HepG2 (cell line): ENCODE results near the gene MEIS1. TPM values are rescaled to one million over a fixed set of nuclear protein-coding genes. Genes with fewer than 3 reads are reported as not detected.

Experiments used
- ARID3A ChIP-seq: IDR thresholded peaks from 2 replicates; pipeline ENCODE4 v1.6.1; 2012; ENCODE audit warnings: low read depth, low read length, improper control_type of control experiment
- ARID4A ChIP-seq: sonication (generic); formaldehyde crosslinking; IDR thresholded peaks from 2 replicates; pipeline ENCODE4 v1.5.0; 2020; ENCODE audit warnings: mild to moderate bottlenecking, missing genetic modification reagents, borderline replicate concordance
- CC2D1A ChIP-seq: sonication (generic); formaldehyde crosslinking; IDR thresholded peaks from 2 replicates; pipeline ENCODE4 v1.8.1; 2023; ENCODE audit warnings: mild to moderate bottlenecking, missing genetic modification reagents
- DRAP1 ChIP-seq: IDR thresholded peaks from 2 replicates; pipeline ENCODE4 v1.6.1; 2016; ENCODE audit warnings: missing genetic modification reagents, missing compliant biosample characterization
- DZIP1 ChIP-seq: sonication (generic); formaldehyde crosslinking; IDR thresholded peaks from 2 replicates; pipeline ENCODE4 v1.5.0; 2020; ENCODE audit warnings: mild to moderate bottlenecking, missing genetic modification reagents
- FOXA1 ChIP-seq, 2 experiments: fragments of 450-650 bp in 1 of 2; sonication (generic) in 1 of 2; formaldehyde crosslinking in 1 of 2; IDR thresholded peaks; 2 replicates each; pipeline versions ENCODE4 v1.4.0 to v1.6.1; 2016 to 2020; ENCODE audit warnings: missing genetic modification reagents in 1 of 2
- GATAD2A ChIP-seq: IDR thresholded peaks from 2 replicates; pipeline ENCODE4 v1.6.1; 2016
- HDAC2 ChIP-seq: sonication (generic); formaldehyde crosslinking; IDR thresholded peaks from 2 replicates; pipeline ENCODE4 v1.4.0; 2020; ENCODE audit warnings: missing genetic modification reagents
- HHEX ChIP-seq: IDR thresholded peaks from 2 replicates; pipeline ENCODE4 v1.6.1; 2016; ENCODE audit warnings: control low read depth
- HMG20A ChIP-seq: IDR thresholded peaks from 2 replicates; pipeline ENCODE4 v1.6.1; 2016; ENCODE audit warnings: borderline replicate concordance
- MIER2 ChIP-seq: IDR thresholded peaks from 2 replicates; pipeline ENCODE4 v1.6.1; 2016; ENCODE audit warnings: missing biosample characterization, missing genetic modification reagents
- NCOA2 ChIP-seq: sonication (generic); formaldehyde crosslinking; IDR thresholded peaks from 2 replicates; pipeline ENCODE4 v1.8.0; 2022; ENCODE audit warnings: inconsistent platforms
- SOX13 ChIP-seq, 3 experiments: fragments of 450-650 bp in 1 of 3; sonication (generic) in 1 of 3; formaldehyde crosslinking in 1 of 3; IDR thresholded peaks in 2 of 3; conservative IDR thresholded peaks in 1 of 3; 2 replicates each; pipeline versions ENCODE4 v1.5.0 to v1.6.1; 2016 to 2020; ENCODE audit warnings: antibody characterized with exemption in 1 of 3, mild to moderate bottlenecking in 1 of 3, missing compliant biosample characterization in 1 of 3, missing genetic modification reagents in 1 of 3, moderate library complexity in 1 of 3
- SOX5 ChIP-seq: IDR thresholded peaks from 2 replicates; pipeline ENCODE4 v1.6.1; 2016; ENCODE audit warnings: borderline replicate concordance
- YEATS2 ChIP-seq: sonication (generic); formaldehyde crosslinking; IDR thresholded peaks from 2 replicates; pipeline ENCODE4 v1.4.0; 2020; ENCODE audit warnings: missing genetic modification reagents, borderline replicate concordance
- ZNF205 ChIP-seq: IDR thresholded peaks from 2 replicates; pipeline ENCODE4 v1.6.1; 2018; ENCODE audit warnings: missing biosample characterization, missing genetic modification reagents
- ZNF292 ChIP-seq: sonication (generic); formaldehyde crosslinking; IDR thresholded peaks from 2 replicates; pipeline ENCODE4 v1.8.1; 2022; ENCODE audit warnings: mild to moderate bottlenecking, low read depth, missing genetic modification reagents, borderline replicate concordance
- ZNF30 ChIP-seq: sonication (generic); formaldehyde crosslinking; IDR thresholded peaks from 2 replicates; pipeline ENCODE4 v1.5.0; 2020; ENCODE audit warnings: mild to moderate bottlenecking, missing genetic modification reagents
- ZNF564 ChIP-seq: sonication (generic); formaldehyde crosslinking; IDR thresholded peaks from 2 replicates; pipeline ENCODE4 v1.8.1; 2023; ENCODE audit warnings: mild to moderate bottlenecking, missing genetic modification reagents
- ZNF816 ChIP-seq: sonication (generic); formaldehyde crosslinking; IDR thresholded peaks from 2 replicates; pipeline ENCODE4 v1.8.0; 2022; ENCODE audit warnings: missing genetic modification reagents, mild to moderate bottlenecking, borderline replicate concordance
- polyA plus RNA-seq, 8 experiments: library from polyadenylated mRNA; depleted of rRNA in 3 of 8; stranded (reverse) in 7 of 8; unstranded in 1 of 8; fragments of >200 nt; fragmentation: Illumina TruSeq in 4 of 8; extraction: Trizol in 4 of 8; gene quantifications; 2 replicates each; pipeline versions ENCODE4 v1.2.1 to v1.2.3, GENCODE V29; 2011 to 2016; ENCODE audit warnings: low read depth in 4 of 8, missing spikeins in 1 of 8, mixed read lengths in 1 of 8; ENCODE audit not compliant: insufficient read depth in 1 of 8
- total RNA-seq, 5 experiments: library from RNA; depleted of rRNA; stranded (reverse); fragments of >200 nt; fragmentation: Illumina TruSeq; extraction: Trizol; gene quantifications; 2 replicates each; pipeline ENCODE4 v1.2.3, GENCODE V29; 2016; ENCODE audit warnings: low read depth in 1 of 5

MEIS1 gene
- total and polyA plus RNA-seq, 2 of the 13 experiments (the other 11 are each of a cell fraction or from before 2014, with no cell fraction given) = 3.8 to 6.0 TPM

GRCh38 chr2:66522611-66523376 lies 87.9 kb downstream of the MEIS1 start (continued):
- TF ChIP-seq ARID4A (CRISPR knock-in tag) = no peak
- 0 out of 2 replicates have a peak, but pooled peaks have one; percentile 28 for TF ChIP-seq ZNF292 (CRISPR knock-in tag)
- TF ChIP-seq GATAD2A = peak; percentile 86
- no peak for TF ChIP-seq DZIP1
- TF ChIP-seq ARID3A = peak; percentile 75
- no peak for TF ChIP-seq SOX13 (IDR thresholded peaks at IDR 0.05)
- peak in 1 of 2 experiments; percentile 39; a peak in 1 of 4 replicates for TF ChIP-seq SOX13 (CRISPR knock-in tag; conservative IDR thresholded peaks at IDR 0.05 in 1 of 2, IDR thresholded peaks at IDR 0.05 in 1 of 2)
- no peak for TF ChIP-seq CC2D1A (CRISPR knock-in tag)
- TF ChIP-seq ZNF564 (CRISPR knock-in tag) = no peak
- TF ChIP-seq FOXA1 (IDR thresholded peaks at IDR 0.05) = no peak
- TF ChIP-seq FOXA1 (CRISPR knock-in tag; IDR thresholded peaks at IDR 0.05) = peak; percentile 41; the same call in 1 of the 2 replicates
- TF ChIP-seq MIER2 (CRISPR knock-in tag) = no peak
- TF ChIP-seq HDAC2 (CRISPR knock-in tag) = peak; percentile 45; the same call in 1 of the 2 replicates
- peak; percentile 42; the same call in 1 of the 2 replicates for TF ChIP-seq HMG20A (CRISPR knock-in tag)
- no peak for TF ChIP-seq ZNF30 (CRISPR knock-in tag)
- 0 out of 2 replicates have a peak, but pooled peaks have one; percentile 30 for TF ChIP-seq ZNF205
- no peak for TF ChIP-seq YEATS2 (CRISPR knock-in tag)
- 0 out of 2 replicates have a peak, but pooled peaks have one; percentile 24 for TF ChIP-seq HHEX (CRISPR knock-in tag)
- TF ChIP-seq SOX5 (CRISPR knock-in tag) = peak; percentile 63; the same call in 1 of the 2 replicates
- no peak for TF ChIP-seq ZNF816 (CRISPR knock-in tag)
- TF ChIP-seq DRAP1 (CRISPR knock-in tag) = no peak
- peak; percentile 55 for TF ChIP-seq NCOA2
